GM19324 (cell line): ENCODE data around the gene ZNF469.

Experiments used
- ATAC-seq: cut with Tn5 transposase; IDR thresholded peaks from one replicate; pipeline ENCODE4 v1.9.1; 2021; ENCODE audit warnings: mild to moderate bottlenecking, moderate library complexity; ENCODE audit not compliant: unreplicated experiment, low FRiP score

Gene ZNF469, protein sequence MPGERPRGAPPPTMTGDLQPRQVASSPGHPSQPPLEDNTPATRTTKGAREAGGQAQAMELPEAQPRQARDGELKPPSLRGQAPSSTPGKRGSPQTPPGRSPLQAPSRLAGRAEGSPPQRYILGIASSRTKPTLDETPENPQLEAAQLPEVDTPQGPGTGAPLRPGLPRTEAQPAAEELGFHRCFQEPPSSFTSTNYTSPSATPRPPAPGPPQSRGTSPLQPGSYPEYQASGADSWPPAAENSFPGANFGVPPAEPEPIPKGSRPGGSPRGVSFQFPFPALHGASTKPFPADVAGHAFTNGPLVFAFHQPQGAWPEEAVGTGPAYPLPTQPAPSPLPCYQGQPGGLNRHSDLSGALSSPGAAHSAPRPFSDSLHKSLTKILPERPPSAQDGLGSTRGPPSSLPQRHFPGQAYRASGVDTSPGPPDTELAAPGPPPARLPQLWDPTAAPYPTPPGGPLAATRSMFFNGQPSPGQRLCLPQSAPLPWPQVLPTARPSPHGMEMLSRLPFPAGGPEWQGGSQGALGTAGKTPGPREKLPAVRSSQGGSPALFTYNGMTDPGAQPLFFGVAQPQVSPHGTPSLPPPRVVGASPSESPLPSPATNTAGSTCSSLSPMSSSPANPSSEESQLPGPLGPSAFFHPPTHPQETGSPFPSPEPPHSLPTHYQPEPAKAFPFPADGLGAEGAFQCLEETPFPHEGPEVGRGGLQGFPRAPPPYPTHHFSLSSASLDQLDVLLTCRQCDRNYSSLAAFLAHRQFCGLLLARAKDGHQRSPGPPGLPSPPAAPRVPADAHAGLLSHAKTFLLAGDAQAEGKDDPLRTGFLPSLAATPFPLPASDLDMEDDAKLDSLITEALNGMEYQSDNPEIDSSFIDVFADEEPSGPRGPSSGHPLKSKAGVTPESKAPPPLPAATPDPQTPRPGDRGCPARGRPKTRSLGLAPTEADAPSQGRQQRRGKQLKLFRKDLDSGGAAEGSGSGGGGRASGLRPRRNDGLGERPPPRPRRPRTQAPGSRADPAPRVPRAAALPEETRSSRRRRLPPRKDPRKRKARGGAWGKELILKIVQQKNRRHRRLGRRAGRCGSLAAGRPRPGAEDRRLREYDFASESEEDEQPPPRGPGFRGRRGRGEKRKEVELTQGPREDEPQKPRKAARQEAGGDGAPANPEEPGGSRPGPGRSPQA (N-terminal part only)

DNA sequence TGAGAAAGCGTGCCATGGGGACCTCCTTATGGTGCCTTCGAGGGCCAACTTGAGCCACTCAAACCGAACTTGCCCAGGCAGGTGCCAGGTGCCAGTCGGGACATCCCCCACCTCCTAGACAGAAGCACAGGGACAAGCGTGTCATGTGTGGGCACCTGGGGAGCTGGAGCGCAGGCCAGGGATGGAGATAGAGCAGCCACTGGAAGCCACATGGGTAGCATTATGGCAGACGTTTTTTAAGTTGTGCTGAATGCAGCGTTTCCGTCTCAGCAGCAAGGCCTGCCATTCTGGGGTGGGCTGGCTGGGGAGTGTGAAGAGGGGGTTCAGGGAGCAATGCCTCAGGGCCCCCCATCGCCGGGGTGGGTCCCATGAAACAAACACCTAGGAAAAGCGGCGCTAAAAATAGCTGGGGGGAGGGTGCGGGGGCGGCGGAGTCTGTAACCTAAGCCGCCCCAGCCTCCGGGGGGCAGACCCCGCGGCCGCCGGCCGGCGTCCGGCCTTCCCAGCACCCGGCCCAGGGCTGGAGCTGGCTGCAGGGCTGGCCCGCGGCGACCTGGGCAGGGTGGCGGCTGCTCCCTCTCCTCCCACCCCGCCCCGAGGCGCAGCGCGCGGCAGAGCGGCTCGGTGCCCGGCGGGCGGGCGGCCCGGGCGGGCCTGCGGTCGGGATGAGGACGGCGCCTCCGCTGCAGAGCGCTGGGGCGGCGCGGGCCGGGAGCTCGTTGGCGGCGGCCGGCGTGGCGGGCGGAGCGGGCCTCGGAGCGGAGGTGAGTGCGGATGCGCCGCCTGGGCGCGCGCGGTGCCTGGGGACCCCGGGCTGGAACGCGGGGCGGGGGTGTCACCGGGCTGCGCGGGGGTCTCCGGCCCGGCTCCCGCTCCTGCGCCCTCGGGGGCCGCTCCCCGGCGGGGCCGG lies at the start of gene ZNF469:
Gene ZNF469 (plus strand): TSS at position 469 of the 910 bp plus-strand sequence. CDS start 44,512 bp downstream, outside the sequence.
- ATAC-seq: no peak

DNA sequence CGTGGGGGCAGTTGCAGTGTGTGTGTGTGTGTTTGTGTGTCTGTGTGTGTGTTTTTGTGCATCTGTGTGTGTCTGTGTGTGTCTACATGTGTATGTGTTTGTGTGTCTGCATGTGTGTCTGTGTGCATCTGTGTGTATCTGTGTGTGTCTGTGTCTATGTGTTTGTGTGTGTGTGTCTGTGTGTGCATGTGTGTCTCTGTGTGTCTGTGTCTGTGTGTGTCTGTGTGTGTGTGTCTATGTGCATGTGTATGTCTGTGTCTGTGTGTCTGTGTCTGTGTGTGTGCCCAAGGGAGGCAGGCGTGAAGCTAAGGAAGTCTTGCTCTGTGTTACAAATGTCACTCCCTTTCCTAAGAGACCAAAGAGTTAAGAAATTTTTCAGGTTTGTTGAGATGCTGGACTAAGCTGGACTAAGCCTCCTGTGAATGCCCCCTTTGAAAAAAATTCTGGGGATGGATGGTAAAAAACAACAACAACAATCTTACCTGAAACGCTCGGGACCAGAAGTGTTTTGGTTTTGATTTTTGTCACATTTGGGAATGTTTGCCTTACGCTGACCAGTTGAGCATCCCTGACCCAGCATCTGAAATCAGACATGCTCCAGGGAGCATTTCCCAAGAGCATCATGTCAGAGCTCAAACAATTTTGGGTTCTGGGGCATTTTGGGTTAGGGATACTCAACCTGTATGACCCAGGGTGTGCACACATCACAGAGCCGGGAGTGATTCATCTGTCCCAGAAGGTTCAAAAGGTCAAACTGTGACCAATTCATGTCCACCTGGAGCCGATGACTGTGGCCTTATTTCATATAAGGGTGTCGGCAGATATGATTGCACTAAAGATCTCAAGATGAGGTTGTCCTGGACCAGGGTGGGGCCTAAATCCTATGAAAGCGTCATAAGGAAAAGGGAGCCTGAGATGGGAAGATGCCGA lies 48.6 kb upstream of the ZNF469 start:
- ATAC-seq: no peak

GRCh38 chr16:88334778-88335720 lies 47.7 kb upstream of the ZNF469 start:
- ATAC-seq: no peak

DNA sequence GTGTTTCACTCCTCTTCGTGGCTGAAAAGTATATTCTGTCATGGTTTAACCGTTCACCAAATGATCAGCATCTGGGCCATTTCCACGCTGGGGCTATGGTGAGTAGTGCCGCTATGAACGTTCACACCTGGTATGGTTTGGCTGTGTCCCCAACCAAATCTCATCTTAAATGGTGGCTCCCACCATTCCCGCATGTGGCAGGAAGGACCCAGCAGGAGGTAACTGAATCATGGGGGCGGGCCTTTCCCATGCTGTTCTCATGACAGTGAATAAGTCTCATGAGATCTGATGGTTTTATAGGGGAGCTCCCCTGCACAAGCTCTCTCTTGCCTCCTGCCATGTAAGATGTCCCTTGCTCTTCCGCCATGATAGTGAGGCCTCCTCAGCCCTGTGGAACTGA lies 45.7 kb upstream of the ZNF469 start:
- ATAC-seq: no peak

DNA sequence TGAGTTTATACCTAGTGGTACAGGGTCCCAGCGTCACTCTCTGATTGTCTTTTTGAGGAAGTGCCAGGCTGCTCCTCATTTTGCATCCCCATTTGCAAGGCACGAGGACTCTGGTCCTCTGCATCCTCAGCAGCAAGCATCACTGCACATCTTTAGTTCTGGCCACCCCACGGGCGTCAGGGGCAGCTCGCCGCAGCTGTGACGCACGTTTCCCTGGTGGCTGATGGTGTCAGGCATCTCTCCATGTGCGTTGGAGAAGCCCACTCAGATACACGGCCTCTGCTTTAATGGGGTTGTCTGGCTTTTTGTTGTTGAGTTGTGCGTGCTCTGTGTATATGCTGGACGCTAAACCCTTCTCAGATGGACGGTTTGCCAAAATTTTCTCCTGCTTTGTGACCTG lies 45.2 kb upstream of the ZNF469 start:
- ATAC-seq: no peak

- no peak for ATAC-seq
These were observed 44.6 kb upstream of the ZNF469 start for GRCh38 chr16:88338111-88338510.

GRCh38 chr16:88338896-88339295 lies 43.9 kb upstream of the ZNF469 start:
- no peak for ATAC-seq

GRCh38 chr16:88339930-88340754 lies 42.6 kb upstream of the ZNF469 start:
- ATAC-seq: no peak

DNA sequence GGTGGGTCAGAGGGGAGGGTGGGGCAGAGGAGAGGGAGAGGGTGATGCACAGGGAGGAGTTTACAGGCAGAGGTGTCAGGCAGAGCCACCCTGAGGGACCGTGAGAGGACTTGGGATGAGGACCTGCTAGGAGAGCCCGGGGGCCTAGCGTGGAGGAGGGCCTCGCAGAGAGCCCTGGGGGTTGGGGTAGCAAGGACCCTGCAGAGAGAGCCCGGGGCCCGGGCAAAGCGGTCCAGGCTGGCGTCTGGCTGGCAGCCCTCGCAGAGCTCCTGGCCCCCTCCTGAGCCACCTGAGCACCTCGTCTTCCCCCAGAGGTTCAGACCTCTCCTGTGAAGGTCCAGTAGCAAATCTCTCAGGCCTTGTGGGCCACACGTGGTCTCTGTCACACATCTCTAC lies 42.0 kb upstream of the ZNF469 start:
- no peak for ATAC-seq

GRCh38 chr16:88341551-88342290 lies 41.0 kb upstream of the ZNF469 start:
- no peak for ATAC-seq

DNA sequence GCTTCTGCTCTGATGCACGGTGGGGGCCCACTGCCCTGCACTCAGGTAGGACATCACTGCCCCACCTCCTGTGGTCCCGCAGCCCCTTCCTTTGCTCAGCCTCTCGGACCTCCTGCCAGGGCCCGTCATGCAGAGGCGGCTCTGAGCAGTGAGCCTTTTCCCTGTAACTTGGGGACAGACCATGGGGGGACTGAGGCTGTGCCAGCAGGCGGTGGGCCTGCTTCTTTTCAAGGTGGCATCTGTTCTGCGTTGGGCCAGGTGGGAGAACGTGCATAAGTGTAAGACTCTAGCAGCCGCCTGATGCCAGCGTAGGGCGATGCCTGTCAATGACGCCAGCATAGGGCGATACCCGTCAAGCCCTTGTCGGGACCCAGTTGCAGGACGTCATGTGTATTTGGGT lies 40.3 kb upstream of the ZNF469 start:
- no peak for ATAC-seq

DNA sequence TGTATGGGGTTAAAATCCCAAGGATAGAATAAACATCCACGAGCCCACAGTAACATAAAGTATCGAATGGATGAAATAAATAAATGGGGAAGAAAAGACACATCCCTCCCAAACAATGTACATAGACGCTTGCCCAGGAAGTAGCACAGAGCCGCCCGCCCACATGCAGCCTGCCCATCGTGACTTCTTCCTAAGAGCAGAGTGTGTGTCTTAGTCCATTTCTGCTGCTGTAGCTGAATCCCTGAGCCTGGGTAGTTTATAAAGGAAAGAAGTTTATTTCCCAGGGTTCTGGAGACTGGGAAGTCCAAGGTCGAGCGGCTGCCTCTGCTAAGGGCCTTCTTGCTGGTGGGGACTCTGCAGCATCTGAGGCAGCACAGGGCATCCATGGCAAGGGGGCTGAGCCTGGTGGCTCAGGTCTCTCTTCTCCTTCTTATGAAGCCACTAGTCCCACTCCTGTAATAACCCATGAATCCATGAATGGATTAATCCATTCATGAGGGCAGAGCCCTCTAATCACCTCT lies 39.4 kb upstream of the ZNF469 start:
- no peak for ATAC-seq

DNA sequence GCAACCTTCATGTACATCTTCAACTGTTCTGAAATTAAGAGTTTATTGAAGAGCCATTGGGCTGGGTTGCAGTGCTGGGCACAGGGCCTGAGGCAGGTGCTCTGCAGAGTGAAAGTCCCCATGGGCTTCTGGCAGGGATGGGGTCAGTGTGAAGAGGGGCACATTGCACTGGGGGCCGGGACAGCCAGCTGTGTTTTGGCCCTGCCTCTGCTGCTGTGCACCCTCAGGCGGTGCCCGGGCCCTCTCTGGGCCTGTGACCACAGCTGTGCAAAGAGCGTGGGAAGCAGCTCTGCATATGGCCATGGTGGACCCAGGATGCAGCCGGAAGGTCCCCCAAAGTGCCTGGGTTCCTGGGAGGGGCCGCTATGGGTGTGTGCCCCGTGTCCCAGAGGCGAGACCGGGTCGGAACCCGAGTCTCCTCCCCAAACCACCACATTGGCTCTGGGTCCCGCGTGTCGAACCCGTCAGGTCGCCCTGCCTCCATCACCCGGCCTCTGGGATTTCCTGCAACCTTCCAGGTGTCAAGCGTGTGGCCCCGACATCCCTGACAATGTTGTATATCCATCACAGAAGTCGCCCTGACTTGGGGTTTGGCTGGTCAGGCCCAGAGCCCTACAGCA lies 38.2 kb upstream of the ZNF469 start:
- ATAC-seq: no peak

GRCh38 chr16:88345031-88345720 lies 37.6 kb upstream of the ZNF469 start:
- no peak for ATAC-seq
